Raji (cell line): Measurements from ENCODE around the gene AP5Z1.

Source experiments
- POLR2A ChIP-seq: IDR thresholded peaks from 2 replicates; pipeline ENCODE4 v1.6.1; 2011; ENCODE audit warnings: low read depth, low read length, control low read depth; ENCODE audit not compliant: insufficient read depth

AP5Z1 gene

GRCh38 chr7:4840079-4840501, 64.7 kb downstream of the AP5Z1 start:
- TF ChIP-seq POLR2A = no peak
